ENCODE results near the gene MPPE1. TPM values are rescaled to one million over a fixed set of nuclear protein-coding genes. Genes with fewer than 3 reads are reported as not detected.
"Not testable (repeated sequence)": the region's sequence is repeated elsewhere in the genome, so short reads cannot be mapped to it uniquely, and the experiment has no call there.

The MPPE1 gene
- total RNA-seq, 2 donors from 2014 or later = 29.0 to 43.1 TPM

DNA sequence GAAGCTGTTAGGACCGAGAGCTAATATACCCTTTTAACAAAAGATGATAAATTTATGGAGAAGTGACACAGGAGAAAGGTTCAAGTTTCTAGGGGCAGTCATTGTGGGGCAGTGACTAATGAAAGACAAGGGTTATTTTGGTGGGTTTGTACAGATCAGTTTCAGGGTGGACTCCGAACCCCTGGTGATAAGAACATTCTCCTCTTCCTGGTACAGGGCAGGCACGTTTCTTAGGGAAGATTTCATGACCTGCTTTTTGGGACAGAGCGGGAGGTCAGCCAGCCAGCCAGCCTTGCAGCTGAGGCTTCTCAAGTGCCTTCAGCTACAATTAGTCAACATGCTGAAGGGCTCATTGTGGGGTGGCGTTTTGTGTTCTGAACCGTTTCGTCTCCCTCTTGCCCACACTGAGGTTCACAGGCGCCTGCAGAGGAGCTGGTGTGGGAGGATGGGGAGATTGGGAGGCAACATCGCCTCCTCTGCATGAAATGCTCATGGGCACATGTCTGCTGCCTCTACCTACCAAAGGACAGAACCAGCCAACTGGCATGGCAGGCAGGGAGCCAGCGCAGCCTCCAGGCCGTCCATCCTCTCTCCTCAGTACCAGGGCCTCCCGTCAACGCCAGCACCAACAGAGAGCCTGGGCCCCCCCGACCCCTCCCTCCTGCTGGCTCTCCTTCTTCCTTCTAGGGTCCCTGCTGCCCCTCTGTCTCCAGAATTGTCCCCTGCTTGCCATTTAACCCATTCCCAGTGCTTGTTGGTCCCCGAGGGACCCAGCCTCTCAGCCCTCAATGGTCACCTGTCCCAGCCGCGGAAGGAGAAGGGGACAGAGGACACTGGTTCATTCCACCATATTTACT, 47.3 kb downstream of the MPPE1 start:
- TF ChIP-seq POLR2A (IDR thresholded peaks at IDR 0.05) = no peak
- TF ChIP-seq, protein P1, sequence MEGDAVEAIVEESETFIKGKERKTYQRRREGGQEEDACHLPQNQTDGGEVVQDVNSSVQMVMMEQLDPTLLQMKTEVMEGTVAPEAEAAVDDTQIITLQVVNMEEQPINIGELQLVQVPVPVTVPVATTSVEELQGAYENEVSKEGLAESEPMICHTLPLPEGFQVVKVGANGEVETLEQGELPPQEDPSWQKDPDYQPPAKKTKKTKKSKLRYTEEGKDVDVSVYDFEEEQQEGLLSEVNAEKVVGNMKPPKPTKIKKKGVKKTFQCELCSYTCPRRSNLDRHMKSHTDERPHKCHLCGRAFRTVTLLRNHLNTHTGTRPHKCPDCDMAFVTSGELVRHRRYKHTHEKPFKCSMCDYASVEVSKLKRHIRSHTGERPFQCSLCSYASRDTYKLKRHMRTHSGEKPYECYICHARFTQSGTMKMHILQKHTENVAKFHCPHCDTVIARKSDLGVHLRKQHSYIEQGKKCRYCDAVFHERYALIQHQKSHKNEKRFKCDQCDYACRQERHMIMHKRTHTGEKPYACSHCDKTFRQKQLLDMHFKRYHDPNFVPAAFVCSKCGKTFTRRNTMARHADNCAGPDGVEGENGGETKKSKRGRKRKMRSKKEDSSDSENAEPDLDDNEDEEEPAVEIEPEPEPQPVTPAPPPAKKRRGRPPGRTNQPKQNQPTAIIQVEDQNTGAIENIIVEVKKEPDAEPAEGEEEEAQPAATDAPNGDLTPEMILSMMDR (IDR thresholded peaks at IDR 0.05) = no peak
- H3K27me3 ChIP-seq = no peaks in the 10 kb centered on the region
- WGBS, 2 donors = 73 to 76% methylated on average over 9 to 17 of the region's 17 CpGs
- H3K4me3 ChIP-seq = no peak overlapping the region
- H3K4me1 ChIP-seq = no peaks in the 10 kb centered on the region
- H3K36me3 ChIP-seq (replicated peaks in 1 of 2; ENCODE audit: insufficient read depth in 1 of 2, low read depth in 2 of 2) = no peaks in the 10 kb centered on the region
- ATAC-seq (no peak), DNase-seq (no peak)
- H3K9me3 ChIP-seq = no peaks in the 10 kb centered on the region
- intact Hi-C loops (cut with DNase I) = no loop called here
- H3K27ac ChIP-seq = no peak overlapping the region

DNA sequence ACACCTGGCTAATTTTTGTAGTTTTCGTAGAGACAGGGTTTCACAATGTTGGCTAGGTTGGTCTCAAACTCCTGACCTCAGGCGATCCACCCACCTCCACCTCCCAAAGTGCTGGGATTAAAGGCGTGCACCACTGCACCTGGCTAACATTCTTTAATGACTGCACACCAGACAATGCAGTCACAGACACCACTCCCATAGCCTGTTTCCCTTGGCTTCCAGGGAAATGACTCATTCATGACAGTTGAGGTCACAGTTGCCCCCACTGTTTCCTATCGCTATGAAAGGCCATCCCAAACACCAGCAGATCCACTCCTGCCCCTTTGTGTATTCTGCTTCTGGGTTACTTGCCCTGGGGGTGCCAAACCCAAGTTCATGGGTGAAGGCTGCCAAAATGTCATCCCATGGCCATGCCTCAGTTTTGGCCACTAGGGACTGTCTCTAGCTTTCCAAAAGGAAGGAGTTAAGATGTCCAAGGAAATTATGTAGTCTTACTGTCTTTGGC, 48.2 kb downstream of the MPPE1 start:
- DNase-seq = no peak
- no peaks in the 10 kb centered on the region for H3K36me3 ChIP-seq (replicated peaks in 1 of 2; ENCODE audit: insufficient read depth in 1 of 2, low read depth in 2 of 2)
- H3K4me3 ChIP-seq = no peak overlapping the region
- no peak for ATAC-seq
- H3K4me1 ChIP-seq = no peaks in the 10 kb centered on the region
- WGBS, 2 donors = 52 to 77% methylated on average over 4 of the region's 4 CpGs
- no peaks in the 10 kb centered on the region for H3K9me3 ChIP-seq
- no peaks in the 10 kb centered on the region for H3K27me3 ChIP-seq
- H3K27ac ChIP-seq = no peak overlapping the region
- intact Hi-C loops (cut with DNase I) = no loop called here
- TF ChIP-seq, protein P1 (IDR thresholded peaks at IDR 0.05) = no peak
- TF ChIP-seq POLR2A (IDR thresholded peaks at IDR 0.05) = no peak

DNA sequence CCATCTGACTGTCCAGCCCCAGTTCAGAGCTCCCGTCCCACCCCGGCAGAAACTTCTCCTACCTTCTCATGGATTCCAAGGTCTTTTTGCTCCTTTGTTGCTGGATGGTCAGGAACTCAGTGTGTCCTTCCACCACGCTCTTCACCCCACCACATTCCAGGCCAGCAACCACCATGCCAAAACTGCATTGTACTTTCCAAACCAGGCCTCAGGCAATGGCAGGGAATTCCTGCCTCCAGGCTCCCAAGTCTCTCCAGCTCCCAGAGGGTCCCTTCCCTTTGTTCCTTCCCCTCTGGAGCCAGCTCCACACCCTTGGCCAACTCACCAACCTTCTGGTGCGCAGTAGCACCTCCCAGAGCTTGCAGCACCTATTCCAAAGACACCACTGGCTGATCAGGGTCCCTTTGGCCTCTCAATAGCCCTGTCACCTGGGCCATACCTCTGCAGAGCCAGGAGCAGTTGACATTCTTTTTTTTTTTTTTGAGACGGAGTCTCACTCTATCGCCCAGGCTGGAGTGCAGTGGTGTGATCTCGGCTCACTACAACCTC, 48.8 kb downstream of the MPPE1 start:
- H3K27ac ChIP-seq = no peak overlapping the region
- DNase-seq = no peak
- 82% methylated on average over 7 of the region's 7 CpGs for WGBS, 2 donors
- TF ChIP-seq, protein P1 (IDR thresholded peaks at IDR 0.05) = no peak
- no peak for TF ChIP-seq POLR2A (IDR thresholded peaks at IDR 0.05)
- ATAC-seq = no peak
- no peaks in the 10 kb centered on the region for H3K36me3 ChIP-seq (replicated peaks in 1 of 2; ENCODE audit: insufficient read depth in 1 of 2, low read depth in 2 of 2)
- intact Hi-C loops (cut with DNase I) = no loop called here
- no peaks in the 10 kb centered on the region for H3K4me1 ChIP-seq
- H3K9me3 ChIP-seq = no peaks in the 10 kb centered on the region
- H3K4me3 ChIP-seq = no peak overlapping the region
- H3K27me3 ChIP-seq = no peaks in the 10 kb centered on the region

DNA sequence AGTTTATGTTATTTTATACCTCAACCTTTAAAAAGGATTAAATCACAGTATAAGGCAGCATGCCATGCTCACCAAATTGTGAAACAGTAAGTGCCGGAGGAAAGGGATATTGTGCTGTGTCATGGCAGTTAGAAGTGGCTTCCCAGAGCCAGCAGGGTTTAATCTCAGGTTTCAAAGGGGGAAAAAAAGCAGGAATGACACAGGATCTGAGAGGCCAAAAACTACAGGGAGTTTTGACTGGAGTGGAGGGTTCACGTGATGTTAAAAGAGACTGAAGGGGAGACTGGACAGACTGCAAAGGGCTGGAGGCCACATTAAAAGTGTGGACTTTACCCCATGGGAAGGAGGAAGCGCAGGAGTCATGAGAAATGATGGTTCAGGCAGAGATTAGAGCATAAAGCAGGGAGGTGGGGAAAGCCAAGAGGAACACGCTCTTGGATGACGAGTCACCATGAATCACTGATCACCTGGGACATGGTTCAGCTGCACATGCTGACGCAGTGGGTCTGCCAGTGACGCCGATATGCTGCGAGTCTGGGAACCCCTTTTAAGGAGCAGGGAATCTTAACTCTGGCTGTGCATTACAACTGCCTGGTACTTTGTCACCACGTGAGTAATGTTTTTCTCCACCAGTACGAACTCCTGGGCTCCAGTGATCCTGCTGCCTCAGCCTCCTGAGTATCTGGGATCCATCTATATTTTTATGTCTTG, 50.8 kb downstream of the MPPE1 start:
- intact Hi-C loops (cut with DNase I) = no loop called here
- Histone ChIP-seq H3K9me3 (no peaks in the 10 kb centered on the region), H3K4me3 (no peak overlapping the region), H3K4me1 (peaks cover 13% of the 10 kb centered on the region), H3K36me3 (replicated peaks in 1 of 2; ENCODE audit: insufficient read depth in 1 of 2, low read depth in 2 of 2) (no peaks in the 10 kb centered on the region), H3K27ac (peak overlapping the region in 2 of 4 donors; percentile 26 to 65), H3K27me3 (no peaks in the 10 kb centered on the region)
- peak; percentile 25 to 67 (median 40) for DNase-seq
- ATAC-seq = peak; percentile 71
- TF ChIP-seq POLR2A (IDR thresholded peaks at IDR 0.05) = peak in 1 of 3 donors; percentile 14
- TF ChIP-seq, protein P1 (IDR thresholded peaks at IDR 0.05) = no peak
- WGBS, 2 donors = 34 to 40% methylated on average over 11 of the region's 11 CpGs

DNA sequence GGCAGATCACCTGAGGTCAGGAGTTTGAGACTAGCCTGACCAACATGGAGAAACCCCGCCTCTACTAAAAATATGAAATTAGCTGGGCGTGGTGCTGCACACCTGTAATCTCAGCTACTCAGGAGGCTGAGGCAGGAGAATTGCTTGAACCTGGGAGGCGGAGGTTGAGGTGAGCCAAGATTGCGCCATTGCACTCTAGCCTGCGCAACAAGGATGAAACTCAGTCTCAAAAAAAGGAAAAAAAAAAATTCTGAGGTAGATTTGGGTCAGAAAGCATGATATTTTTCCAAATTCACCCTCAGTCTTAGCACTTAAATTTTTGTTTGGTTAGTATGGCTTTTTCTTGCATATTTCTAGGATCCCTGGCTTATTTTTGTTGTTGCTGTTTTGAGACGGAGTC, 53.6 kb downstream of the MPPE1 start:
- H3K27me3 ChIP-seq; H3K36me3 ChIP-seq (replicated peaks in 1 of 2; ENCODE audit: insufficient read depth in 1 of 2, low read depth in 2 of 2); ATAC-seq; intact Hi-C loops (cut with DNase I); H3K27ac ChIP-seq; DNase-seq; H3K9me3 ChIP-seq; H3K4me3 ChIP-seq: not testable (repeated sequence)
- 81 to 97% methylated on average over 6 of the region's 6 CpGs for WGBS, 2 donors
- peaks cover 17% of the 10 kb centered on the region for H3K4me1 ChIP-seq

Data from body of pancreas (tissue), 4 donors.